Hematopoietic multipotent progenitor cell treated with erythropoietin and hydrocortisone succinate and interleukin-3 and kit ligand, for 8 days (in vitro differentiated cells): ENCODE results near the gene METAP1D.

Source experiments
- DNase-seq: peaks from one replicate; pipeline ENCODE4 v3.0.0-alpha.2; 2015

METAP1D gene

DNA sequence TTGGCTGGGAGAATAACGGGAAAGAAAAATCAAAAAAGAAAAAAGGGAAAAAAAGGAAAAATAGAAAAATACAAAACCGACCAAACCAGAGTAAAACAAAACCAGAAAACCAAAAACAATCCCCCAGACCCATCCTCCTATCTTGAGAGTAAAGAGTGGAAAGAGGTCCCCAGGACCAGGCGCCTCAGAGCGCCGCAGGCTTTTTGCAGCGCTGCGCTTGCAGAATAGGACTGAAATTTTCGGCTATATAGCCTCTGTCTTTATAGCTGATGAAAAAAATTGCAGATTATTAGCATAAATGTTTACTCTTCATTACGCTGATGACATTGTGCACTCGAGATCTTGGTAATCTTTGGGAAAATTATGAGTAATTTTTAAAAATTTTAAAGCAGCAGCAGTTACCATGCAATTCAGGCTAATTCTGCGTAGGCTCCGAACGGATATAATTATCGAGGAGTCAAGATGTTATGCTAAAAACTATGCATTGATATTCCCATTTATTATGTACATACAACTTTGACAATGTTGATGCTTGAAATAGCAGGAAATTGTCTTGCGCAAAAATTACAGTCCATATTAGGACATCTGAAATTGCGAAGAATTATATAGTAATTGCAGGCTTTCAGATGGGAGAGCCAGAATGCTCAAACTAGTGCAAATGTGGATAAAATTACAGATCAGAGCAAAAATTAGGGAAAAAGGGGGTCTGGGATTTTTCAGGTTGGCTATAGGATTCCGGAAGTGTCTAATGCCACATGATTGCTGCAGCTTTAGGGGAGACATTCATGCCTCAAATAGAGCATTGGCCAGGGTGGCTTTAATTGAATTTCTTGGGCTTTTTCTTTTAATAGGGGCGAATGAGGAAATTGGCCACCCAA is 93.9 kb downstream of the METAP1D start:
- no peak for DNase-seq

- no peak for DNase-seq
Observed at GRCh38 chr2:172094294-172095145, 94.8 kb downstream of the METAP1D start.

- DNase-seq, result no peak
Observed at GRCh38 chr2:172095146-172095904, 95.6 kb downstream of the METAP1D start.

DNA sequence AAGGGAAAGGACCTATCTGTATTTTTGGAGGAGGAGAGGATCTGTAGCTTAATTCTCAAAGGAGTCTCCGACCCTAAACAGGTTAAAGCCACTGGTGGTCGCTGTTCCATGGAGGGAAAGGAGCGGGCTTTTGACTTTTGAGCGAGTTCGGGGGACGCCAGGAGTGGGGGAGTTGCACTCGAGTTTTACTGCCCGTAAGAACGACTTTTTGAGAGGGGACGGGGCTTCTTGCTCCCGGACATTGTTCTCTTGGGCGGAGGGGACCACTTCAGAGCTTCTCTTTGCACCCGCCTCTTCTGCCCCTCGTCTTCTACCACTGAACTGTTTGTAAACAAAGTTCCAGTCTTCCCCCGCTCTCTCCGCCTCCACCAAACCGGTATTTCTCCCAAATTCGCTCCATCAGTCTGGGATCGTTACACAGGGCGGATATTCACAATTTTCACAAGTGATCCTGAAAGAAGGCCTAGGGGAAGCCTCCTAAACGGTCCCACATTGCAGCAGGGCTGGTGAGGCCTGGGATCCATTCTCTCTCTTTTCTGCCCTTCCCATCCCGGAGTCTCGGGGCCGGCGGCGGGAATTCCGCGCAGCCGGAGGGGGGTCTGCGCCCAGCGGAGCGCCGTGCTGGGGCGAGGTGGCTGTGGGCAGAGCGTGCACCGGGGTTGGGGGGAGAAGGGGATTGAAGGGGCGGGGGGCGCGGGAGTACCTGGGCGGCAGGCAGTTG is 96.3 kb downstream of the METAP1D start:
- DNase-seq, result no peak

- DNase-seq, result no peak
Observed at GRCh38 chr2:172096626-172097547, 97.1 kb downstream of the METAP1D start.

DNA sequence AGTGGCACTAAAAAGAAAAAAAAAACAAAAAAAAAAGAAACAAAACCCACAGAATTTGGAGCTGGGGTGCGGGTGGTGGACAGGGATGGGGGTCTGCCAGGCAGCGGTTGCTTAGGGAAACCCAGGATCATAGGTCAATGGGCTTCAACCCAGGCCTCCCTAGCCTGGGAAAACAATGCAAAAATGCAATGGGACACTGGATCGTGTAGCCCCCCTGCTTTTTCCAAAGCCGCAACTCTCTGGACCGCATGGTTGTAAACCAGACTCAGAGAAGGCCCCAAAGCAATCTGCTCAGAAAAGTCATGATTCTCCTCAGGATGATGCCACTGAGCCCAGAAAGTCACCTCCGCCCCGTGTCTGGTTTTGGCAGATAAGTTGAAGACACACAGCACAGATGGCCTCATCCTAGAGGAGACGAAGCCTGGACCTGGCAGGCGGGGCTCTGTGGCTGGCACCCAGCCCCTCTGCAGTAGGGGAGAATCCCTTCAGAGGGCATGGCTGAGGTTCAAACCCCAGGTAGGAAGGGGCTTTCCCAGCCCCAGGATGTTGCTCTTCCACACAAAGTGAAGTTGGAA is 97.9 kb downstream of the METAP1D start:
- DNase-seq, result peak; percentile 93

- DNase-seq, result no peak
Observed at GRCh38 chr2:172098287-172098649, 98.5 kb downstream of the METAP1D start.

DNA sequence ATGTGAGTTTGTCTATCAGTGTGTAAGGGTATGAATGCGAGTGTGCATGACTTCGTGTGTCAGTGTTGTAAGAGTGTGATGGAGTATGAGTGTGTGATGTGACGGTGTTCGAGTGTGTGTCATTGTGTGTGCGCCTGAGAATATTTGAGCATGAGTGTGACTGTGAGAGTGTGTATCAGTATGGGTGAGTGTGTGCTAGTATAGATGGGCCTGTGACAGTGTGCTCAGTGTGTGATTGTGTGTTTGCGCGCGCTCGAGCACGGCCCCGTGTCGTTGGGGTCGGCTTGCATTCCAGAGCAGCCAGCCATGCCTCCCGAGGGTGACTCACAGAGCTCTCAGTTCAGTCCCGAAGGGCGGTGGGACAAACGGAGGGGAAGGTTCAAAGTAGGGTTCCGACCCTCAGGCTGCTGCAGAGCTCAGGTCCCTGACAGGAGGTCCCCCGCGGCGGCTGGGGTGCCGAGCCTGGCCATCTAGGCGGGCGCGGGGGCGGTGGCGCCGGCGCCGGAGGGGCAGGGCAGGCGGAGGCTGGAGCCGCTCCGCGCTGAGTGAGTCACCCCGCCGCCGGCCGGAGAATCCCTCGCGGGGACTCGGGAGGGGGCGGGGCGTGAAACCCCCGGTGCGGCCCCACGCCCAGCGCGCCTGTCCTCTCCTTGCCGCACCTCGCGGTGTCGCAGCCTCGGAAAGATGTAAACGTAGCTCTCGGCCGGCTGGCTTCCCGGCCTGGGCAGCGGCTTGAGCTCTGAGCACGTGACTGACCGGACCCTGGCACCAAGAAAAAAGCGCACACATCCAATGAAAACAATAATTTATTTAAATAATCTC is 99.1 kb downstream of the METAP1D start:
- no peak for DNase-seq

GRCh38 chr2:172099472-172100079 is 99.8 kb downstream of the METAP1D start:
- DNase-seq, result no peak

DNA sequence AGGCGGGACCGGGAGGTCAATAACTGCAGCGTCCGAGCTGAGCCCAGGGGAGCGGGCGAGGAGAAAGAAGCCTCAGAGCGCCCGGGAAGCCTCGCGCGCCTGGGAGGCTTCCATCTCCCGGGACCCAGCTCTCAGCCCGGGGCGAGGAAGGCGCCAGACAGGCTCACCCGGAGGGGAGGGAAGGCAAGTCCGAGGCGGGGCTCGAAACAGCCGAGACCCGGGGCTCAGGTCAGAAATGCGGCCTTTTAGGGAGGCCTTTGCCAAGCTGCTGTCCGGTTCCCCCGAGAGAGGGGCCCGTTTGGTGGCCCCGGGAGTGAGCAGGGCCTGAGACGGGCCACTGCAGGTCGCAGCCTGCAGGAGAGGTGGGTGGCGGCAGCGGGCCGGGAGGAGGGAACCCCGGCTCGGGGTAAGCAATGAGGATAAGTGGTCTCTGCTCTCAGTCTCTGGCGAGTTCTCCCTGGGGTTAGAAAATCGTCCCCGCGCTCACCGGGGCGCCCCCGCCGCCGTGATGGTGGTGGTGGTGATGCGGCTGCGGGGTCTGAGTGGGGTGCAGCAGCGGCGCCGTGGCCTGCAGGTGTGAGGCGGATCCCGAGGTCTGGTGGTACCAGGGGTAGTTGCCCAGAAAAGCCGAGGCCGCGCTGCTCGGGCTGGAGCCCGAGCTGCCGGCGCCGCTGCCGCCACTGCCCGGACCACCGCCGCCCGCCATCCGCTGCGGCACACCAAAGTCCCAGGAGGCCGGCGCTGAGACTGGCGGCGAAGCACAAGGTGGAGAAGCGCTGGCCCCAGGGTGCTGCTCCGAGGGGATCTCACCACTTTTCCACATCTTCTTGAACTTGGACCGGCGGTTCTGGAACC is 100.6 kb downstream of the METAP1D start:
- DNase-seq, result no peak

DNA sequence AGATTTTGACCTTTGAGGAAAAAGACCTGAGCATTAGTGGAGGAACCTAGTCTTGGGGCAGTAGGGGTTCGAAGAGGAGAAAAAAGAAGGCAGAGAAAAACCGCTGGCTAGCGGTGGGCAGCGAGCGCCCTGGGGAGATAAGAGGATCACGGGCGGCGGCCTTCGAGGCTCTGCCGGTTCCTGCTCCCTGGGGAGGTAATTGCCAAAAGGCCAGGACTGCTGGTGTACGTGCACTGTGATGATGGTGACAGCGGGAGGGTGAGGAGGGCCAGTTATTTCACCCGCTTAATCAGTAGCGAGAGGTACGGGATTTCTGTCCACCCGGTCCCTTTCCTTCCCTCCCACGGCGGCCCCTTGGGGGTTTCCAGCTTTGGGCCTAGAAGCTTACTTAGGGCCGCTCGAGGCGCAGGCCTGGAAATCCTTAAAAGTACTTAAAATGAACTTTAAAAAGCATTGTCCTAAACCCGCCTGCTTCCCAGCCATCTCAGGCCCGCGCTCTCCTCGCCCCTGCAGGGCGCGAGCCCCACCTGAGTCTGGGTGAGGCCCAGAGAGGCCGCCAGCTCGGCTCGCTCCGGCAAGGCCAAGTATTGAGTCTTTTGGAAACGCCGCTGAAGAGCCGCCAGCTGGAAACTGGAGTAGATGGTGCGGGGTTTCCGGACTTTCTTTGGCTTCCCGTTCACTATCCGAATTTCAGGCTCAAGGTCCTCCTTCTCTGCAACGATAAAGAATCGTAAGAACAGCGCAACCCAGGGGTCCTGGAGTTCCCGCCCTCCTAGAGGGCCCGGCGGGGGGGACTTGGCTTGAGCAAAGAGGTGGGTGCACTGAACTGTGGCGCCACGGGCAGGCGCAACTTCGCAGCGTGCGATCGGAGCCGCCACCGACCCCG is 101.4 kb downstream of the METAP1D start:
- DNase-seq, result no peak

- no peak for DNase-seq
Observed at GRCh38 chr2:172101821-172102390, 102.2 kb downstream of the METAP1D start.

- peak; percentile 87 for DNase-seq
Observed at GRCh38 chr2:172102391-172103359, 102.9 kb downstream of the METAP1D start, which contains the start of gene DLX2. Gene DLX2 (minus strand): TSS chr2:172102900. CDS start chr2:172102538, 362 bp downstream.

GRCh38 chr2:172103471-172104272 is 103.9 kb downstream of the METAP1D start:
- peak; percentile 79 for DNase-seq
